Tracheal epithelial cell (primary cell): ENCODE measurements around the gene TMEM237. TPM values are rescaled to one million over a fixed set of nuclear protein-coding genes. Genes with fewer than 3 reads are reported as not detected.

Source experiments
- total RNA-seq: library from RNA; depleted of rRNA; stranded (reverse); fragments of >200 nt; gene quantifications from 2 replicates; pipeline ENCODE4 v1.2.1, GENCODE V29; 2014

The TMEM237 gene, protein sequence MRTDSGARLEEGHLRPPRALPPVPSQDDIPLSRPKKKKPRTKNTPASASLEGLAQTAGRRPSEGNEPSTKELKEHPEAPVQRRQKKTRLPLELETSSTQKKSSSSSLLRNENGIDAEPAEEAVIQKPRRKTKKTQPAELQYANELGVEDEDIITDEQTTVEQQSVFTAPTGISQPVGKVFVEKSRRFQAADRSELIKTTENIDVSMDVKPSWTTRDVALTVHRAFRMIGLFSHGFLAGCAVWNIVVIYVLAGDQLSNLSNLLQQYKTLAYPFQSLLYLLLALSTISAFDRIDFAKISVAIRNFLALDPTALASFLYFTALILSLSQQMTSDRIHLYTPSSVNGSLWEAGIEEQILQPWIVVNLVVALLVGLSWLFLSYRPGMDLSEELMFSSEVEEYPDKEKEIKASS
- total RNA-seq: 24.5 and 26.7 TPM in 2 replicates

DNA sequence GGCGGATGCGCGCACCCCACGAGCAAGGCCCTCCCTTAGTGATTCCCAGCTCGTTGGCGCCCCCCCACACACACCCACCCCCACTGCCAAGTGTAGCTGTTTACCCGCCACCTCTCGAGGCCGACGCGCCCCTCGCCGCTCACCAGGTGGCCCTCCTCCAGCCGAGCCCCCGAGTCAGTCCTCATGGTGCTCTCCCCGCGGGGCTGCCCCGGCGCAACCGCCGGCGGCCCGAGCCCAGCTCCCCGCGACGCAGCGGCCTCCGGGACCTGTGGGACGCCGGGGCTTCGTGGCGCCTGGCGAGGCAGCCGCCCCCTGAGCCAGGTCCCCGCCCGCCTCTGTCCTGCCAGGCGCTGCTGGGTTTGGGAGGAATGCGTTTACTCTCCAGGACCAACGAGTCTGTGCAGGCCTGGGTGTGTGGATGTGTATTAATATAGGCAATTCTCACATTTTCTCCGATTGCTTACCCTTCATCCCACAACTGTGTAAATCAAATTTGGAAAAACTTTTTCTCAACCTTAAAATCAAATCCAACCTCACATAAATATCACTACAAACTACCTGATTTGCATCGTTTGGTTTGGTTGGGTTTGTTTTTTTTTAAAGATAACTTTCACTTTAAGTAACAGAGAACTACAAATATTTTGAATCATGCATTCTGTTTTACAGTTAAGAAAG is at the start of gene TMEM237:
Gene TMEM237, minus strand, starts transcription at position 288 of the 675 bp plus-strand sequence. Its CDS starts 103 bp downstream, at position 185.

Other genes starting within 250 kb of the TMEM237 start
- gene TRAK2, start 192.0 kb downstream of the TMEM237 start, total RNA-seq: 8.7 and 15.2 TPM in 2 replicates
- 20.7 and 23.9 TPM in 2 replicates for gene STRADB, start 191.8 kb downstream of the TMEM237 start, total RNA-seq
- not detected in 2 replicates for gene MPP4, start 55.1 kb upstream of the TMEM237 start, total RNA-seq
- 16.0 and 26.3 TPM in 2 replicates for gene ALS2, start 137.4 kb upstream of the TMEM237 start, total RNA-seq
- 0.24 TPM in 1 of 2 replicates, not detected in the other for gene CDK15, start 163.0 kb upstream of the TMEM237 start, total RNA-seq